ENCODE results near the gene SPAG16.
A peak's percentile ranks its signal among the peaks of the same experiment; 100 is the strongest.

The SPAG16 gene

DNA sequence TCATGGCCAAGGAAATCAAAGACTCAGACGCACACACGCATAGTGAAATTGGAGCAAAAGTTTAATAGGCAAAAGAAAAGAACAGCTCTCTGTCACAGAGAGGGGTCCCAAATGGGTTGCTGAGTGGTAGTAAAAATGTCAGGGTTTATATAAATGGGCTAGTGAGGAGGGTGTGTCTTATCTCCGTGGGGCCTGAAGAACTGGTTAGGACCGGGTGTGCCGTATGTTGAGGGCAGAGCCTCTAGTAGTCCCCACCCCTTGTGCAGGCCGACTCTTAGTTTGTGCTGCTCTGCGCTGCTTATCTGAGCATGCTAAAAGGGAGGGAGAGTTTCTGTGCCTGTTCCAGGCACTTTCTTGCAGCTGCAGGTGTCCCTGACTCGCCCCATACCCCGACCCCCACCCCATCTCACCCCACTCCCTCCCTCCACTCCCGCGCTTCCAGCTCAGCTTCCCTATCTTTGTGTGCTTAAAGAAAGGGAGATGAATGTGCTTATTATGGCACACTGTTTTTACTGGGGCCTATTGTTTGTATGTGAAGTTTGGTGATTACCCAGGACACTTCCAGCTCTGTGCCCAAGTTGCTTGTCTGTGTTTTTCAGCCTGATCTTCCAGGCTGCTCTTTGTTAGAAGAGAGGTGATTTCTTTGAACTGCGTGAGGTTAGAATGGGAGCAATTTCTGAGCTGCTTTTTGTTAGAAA is 167.4 kb downstream of the SPAG16 start:
- DNase-seq (ENCODE audit: low read depth): no peak
- TF ChIP-seq, protein P1, sequence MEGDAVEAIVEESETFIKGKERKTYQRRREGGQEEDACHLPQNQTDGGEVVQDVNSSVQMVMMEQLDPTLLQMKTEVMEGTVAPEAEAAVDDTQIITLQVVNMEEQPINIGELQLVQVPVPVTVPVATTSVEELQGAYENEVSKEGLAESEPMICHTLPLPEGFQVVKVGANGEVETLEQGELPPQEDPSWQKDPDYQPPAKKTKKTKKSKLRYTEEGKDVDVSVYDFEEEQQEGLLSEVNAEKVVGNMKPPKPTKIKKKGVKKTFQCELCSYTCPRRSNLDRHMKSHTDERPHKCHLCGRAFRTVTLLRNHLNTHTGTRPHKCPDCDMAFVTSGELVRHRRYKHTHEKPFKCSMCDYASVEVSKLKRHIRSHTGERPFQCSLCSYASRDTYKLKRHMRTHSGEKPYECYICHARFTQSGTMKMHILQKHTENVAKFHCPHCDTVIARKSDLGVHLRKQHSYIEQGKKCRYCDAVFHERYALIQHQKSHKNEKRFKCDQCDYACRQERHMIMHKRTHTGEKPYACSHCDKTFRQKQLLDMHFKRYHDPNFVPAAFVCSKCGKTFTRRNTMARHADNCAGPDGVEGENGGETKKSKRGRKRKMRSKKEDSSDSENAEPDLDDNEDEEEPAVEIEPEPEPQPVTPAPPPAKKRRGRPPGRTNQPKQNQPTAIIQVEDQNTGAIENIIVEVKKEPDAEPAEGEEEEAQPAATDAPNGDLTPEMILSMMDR (conservative IDR thresholded peaks at IDR 0.05; ENCODE audit: control insufficient read depth, insufficient read depth, low read depth, low read length): no peak
- H3K4me3 ChIP-seq (ENCODE audit: control insufficient read depth, low read depth, low read length): no peak overlapping the region

DNA sequence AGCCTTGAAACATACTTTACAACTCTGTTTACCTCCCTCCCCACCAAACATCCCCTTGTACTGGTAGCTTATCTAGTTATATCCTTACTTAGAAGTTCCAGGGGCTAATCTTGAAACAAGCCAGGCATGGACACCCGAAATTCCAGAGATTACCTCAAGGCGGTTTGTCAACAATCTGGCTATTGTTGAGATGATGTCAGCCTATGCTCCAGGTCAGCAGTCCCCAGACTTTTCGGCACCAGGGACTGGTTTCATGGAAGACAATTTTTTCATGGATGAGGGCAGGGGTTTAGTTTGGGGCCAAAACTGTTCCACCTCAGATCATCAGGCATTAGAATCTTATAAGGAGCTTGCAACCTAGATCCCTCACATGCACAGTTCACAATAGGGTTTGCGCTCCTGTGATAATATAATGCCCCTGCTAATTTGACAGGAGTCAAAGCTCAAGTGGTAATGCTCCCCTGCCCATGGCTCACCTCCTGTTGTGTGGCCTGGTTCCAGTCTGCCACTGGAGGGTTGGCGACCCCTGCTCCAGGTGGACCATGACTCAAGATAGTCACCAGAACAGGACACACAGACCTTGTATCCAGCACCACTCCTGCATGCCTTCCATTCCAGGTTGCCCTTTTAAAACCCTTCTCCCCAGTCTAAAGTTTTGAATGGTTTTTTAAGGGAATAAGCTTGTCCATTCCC is 171.2 kb downstream of the SPAG16 start:
- H3K4me3 ChIP-seq (ENCODE audit: control insufficient read depth, low read depth, low read length): no peak overlapping the region
- no peak for DNase-seq (ENCODE audit: low read depth)
- TF ChIP-seq, protein P1 (conservative IDR thresholded peaks at IDR 0.05; ENCODE audit: control insufficient read depth, insufficient read depth, low read depth, low read length): no peak

DNA sequence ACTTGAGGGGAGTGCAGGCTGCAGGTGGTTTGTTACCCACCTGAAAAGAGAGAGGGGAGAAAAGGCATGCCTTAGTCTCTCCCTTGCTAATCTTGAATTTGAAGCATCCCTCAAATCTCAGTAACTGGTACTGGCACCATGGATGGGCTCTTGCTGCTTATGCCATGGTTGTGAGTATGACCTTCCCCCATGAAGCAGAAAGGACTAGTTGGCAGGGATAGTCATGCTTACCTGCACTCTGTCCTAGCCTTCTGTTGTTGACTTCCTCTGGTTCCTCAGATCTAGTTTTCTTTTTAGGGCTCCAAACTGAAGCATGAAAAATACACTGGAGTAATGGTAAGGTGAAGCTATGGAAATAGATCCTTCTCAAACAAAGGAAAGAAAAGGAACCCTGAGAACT is 191.2 kb downstream of the SPAG16 start:
- TF ChIP-seq, protein P1 (conservative IDR thresholded peaks at IDR 0.05; ENCODE audit: control insufficient read depth, insufficient read depth, low read depth, low read length): no peak
- peak; percentile 20 for DNase-seq (ENCODE audit: low read depth)
- H3K4me3 ChIP-seq (ENCODE audit: control insufficient read depth, low read depth, low read length): no peak overlapping the region

DNA sequence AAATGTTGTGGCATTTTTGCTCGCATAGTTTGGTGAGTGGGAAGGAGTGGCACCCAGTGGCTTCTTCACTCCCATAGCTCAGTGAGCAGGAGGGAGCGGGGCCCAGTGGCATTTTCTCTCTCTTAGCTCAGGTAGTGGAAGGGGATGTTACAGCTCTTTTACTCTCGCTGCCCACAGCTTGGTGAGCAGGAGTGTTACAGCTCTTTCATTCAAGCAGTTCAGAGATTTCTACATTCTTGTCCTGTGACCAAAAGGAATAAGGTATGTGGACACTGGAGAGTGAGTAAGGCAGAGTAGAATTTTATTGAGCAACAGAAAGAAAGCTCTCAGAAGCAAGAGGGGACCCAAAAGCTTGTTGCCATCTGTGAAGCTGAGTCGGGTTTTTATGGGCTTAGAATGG is 192.4 kb downstream of the SPAG16 start:
- no peak for DNase-seq (ENCODE audit: low read depth)
- H3K4me3 ChIP-seq (ENCODE audit: control insufficient read depth, low read depth, low read length): no peak overlapping the region

DNA sequence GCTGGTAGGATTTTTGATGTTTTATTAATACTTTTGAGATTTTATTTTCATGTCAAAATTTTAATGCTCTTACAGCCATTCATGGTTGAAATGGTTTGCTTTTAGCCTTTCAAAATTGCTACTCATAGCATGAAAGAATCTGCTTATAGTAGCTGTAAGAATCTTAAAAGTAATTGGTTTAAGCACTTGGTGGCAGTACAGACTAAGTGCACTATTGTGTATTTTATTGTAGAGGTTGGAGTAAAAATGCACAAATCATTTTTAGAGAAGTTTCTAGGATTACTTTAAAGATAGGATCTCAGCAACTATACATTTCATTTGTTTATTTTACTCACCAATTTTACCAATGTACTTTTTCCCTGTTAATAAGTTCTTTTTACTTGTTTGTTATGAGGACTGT is 205.8 kb downstream of the SPAG16 start:
- DNase-seq (ENCODE audit: low read depth): no peak
- TF ChIP-seq, protein P1 (conservative IDR thresholded peaks at IDR 0.05; ENCODE audit: control insufficient read depth, insufficient read depth, low read depth, low read length): no peak

More for the DNA sequence above, 192.4 kb downstream of the SPAG16 start:
- TF ChIP-seq, protein P1 (conservative IDR thresholded peaks at IDR 0.05; ENCODE audit: control insufficient read depth, insufficient read depth, low read depth, low read length): no peak

DNA sequence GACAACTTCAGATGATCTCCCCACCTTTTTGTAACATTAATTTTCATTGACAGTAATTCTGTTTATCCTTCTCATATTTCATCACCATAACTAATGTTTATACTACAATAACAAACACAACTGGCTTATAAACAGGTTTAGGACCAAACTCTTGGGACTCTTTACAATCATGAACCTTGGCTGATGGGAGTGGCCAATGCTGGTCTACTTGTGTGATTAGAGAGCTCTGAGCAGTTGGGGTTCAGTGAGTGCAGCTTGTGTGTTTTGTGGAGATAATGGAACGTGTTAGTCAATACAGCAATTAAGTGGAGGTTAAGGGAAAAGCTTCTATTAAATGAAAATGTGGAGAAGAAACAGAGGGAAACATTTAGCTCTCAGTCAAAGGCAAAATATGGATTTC is 207.1 kb downstream of the SPAG16 start:
- H3K4me3 ChIP-seq (ENCODE audit: control insufficient read depth, low read depth, low read length): no peak overlapping the region
- TF ChIP-seq, protein P1 (conservative IDR thresholded peaks at IDR 0.05; ENCODE audit: control insufficient read depth, insufficient read depth, low read depth, low read length): no peak
- no peak for DNase-seq (ENCODE audit: low read depth)

More for the DNA sequence above, 205.8 kb downstream of the SPAG16 start:
- no peak overlapping the region for H3K4me3 ChIP-seq (ENCODE audit: control insufficient read depth, low read depth, low read length)
